OCI-LY7 (cell line): ENCODE data around the gene MAP4K5.

Experiments
- CTCF ChIP-seq: fragments of 200-600 bp; sonication (generic); conservative IDR thresholded peaks from 2 replicates; pipeline ENCODE4 v1.5.1; 2014; ENCODE audit warnings: mild to moderate bottlenecking, antibody characterized with exemption, low read length, moderate library complexity, mixed read lengths
- EZH2phosphoT487 ChIP-seq: fragments of 200-600 bp; sonication (generic); IDR thresholded peaks from 2 replicates; pipeline ENCODE4 v1.6.1; 2018; ENCODE audit warnings: low read depth, borderline replicate concordance, mild to moderate bottlenecking, mixed run types, antibody characterized with exemption, low read length, moderate library complexity, mixed read lengths

GRCh38 chr14:50389668-50390441 is 142.5 kb downstream of the MAP4K5 start:
- TF ChIP-seq CTCF (no peak), EZH2phosphoT487 (no peak)
